Measurements from ENCODE around the gene ORAI1.
"Not testable (repeated sequence)": the region's sequence is repeated elsewhere in the genome, so short reads cannot be mapped to it uniquely, and the experiment has no call there.

The ORAI1 gene

GRCh38 chr12:121649819-121650353 is 23.6 kb downstream of the ORAI1 start:
- DNase-seq: no peak

- no peak for DNase-seq
These were observed 25.0 kb downstream of the ORAI1 start for GRCh38 chr12:121651320-121651719.

DNA sequence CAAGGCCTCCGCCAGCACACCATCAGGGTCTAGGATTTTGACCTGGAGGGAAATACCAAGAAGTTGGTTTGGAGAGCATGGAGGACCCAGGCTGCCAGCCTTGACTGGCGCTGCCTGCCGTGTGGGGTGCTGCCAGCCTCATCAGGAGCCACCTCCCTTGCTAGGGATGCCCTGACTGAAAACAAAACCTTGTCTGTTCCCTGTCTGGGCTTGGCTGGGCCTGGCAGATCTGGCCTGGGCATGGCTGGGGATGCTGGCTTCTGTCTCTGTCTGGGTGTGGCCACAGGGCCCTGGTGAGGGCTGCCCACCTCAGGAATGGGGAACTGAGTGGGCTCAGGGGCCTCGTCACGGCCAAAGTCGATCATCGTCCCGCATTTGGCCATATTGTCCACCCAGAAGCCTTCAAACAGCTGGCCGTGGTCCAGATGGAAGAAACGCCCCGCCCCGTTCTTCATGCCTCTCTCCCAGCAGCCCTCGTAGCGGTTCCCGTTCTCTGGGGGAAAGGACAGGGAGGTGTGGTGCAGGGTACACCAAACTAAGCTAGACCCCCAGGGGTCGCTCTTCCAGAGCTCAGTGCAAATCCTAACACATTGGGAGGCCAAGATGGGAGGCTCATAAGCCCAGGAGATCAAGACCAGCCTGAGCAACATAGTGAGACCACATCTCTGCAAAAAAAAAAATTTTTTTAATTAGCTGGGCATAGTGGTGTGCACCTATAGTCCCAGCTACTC is 26.6 kb downstream of the ORAI1 start:
- DNase-seq: no peak

GRCh38 chr12:121653999-121654398 is 27.7 kb downstream of the ORAI1 start:
- DNase-seq: no peak

GRCh38 chr12:121656122-121656521 is 29.8 kb downstream of the ORAI1 start:
- no peak for DNase-seq

GRCh38 chr12:121657305-121658008 is 31.1 kb downstream of the ORAI1 start:
- DNase-seq: no peak

DNA sequence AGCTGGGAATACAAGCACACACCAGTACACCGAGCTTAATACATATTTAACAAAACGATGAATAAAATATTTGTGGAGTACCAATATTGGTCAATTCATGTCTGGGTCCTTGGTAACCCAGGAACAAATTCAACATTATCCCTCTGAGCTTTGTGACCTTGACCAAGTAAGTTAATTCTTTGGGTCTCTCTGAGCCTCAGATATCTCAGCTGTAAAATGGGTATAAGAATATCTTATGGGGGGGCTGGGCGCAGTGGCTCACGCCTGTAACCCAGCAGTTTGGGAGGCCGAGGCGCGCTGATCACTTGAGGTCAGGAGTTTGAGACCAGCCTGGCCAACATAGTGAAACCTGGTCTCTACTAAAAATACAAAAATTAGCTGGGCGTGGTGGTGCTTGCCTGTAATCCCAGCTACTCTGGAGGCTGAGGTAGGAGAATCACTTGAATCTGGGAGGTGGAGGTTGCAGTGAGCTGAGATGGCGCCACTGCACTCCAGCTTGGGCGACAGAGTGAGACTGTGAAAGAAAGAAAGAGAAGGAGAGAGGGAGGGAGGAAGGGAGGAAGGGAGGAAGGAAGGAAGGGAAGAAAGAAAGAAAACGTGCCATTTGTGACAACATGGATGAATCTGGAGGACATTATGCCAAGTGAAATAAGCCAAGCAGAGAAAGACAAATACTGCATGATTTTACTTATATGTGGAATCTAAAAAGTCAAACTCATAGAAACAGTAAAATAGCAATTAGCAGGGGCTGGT is 35.2 kb downstream of the ORAI1 start:
- not testable (repeated sequence) for DNase-seq

GRCh38 chr12:121663610-121663929 is 37.2 kb downstream of the ORAI1 start:
- no peak for DNase-seq

GRCh38 chr12:121666829-121667228 is 40.5 kb downstream of the ORAI1 start:
- DNase-seq: not testable (repeated sequence)

DNA sequence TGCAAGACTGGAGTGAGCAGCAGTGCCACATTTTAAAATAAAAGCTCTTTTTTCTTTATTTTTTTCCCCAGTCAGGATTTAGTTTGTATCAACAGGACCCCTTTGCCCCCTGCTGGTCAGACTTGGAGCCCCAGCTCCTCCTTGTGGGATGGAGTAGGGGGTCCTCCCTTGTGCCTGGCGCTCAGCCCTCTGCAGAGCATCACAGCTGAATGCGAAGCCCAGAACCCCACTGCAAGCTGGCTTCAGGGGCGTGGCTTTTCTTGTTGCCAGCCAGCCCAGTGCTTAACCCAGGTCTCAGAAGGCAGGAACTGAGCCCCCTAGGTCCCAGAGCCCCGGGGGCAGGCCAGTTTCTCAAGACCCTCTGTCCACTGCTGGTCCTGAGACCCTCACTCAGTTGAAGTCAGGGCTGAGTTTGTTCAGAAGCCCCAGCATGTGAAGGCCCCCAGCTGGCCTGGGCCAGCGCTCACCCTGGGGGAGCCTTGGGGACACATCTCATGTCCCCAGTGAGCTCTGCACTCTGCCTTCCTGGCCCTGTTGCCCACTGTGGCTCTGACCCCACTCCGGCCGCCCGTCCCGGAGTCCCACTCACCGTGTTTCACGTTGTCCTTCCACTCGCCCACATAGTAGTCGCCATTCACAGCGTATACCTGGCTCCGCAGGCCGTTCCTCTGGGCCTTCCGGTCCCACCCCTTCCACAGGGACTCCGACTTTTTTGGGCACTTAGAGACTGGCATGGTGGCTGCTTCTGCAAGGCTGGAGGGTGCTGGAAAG is 42.6 kb downstream of the ORAI1 start:
- peak in 1 of 2 experiments; percentile 41 for DNase-seq

DNA sequence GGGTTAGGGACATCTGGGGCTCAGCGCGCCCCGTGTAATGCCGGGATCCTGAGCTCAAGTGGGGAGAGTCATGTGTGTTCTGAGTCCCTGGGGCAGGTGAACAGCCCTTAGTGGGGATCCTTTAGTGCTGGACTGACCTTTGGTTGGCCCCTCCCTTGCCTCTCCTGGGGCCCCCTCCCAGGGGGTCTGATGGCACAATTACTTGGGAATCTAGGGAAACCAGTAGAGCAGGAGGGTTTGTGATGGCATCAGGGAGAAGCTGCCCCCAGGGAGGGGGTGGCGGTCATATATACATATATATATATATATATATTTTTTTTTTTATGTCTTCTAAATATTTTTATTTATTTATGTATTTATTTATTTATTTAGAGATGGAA is 43.2 kb downstream of the ORAI1 start, which contains the start of gene MORN3:
Gene MORN3 (minus strand): TSS at position 134 of the 380 bp plus-strand sequence. CDS start 171 bp downstream, outside the sequence.
- no peak for DNase-seq

DNA sequence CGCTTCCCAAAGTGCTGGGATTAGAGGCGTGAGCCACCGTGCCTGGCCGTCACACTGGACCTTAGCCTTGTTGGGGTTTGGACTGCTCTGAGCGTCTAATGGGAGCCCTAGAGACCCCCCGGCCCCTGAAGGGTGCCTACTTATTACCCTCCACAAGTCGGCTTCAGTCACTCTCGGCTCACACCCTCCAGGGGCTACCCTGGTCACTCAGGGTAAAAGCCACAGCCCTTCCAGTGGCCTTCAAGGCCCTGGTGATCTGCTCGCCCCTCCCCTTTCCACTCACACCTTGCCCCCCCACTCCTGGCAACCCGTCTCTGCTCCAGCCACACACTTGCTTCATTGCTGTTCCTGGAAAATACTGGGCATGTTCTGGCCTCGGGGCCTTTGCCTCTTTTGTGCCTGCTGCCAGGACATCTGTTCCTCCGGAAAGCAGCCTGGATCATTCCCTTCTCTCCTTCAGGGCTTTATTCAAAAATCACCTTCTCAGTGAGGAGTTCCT is 46.7 kb downstream of the ORAI1 start:
- peak in 1 of 2 experiments; percentile 74 for DNase-seq

- peak in 1 of 2 experiments; percentile 66 for DNase-seq
These were observed 49.9 kb downstream of the ORAI1 start for GRCh38 chr12:121676190-121676589.

DNA sequence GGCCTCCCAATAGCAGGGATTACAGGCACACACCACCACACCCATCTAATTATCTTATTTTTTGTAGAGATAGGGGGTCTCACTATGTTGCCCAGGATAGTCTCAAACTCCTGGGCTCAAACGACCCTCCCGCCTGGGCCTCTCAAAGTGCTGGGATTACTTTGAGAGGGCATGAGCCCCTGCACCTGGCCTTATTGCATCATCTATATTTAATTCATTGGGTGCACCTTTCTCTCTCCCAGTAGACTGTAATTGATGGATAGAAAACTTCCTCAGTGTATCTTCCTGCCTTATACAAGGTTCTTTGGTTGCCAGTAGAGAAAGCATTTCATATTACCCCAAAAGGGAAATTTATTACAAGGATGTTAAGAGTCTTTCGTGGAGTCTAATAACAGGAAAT is 52.0 kb downstream of the ORAI1 start:
- DNase-seq: no peak

DNA sequence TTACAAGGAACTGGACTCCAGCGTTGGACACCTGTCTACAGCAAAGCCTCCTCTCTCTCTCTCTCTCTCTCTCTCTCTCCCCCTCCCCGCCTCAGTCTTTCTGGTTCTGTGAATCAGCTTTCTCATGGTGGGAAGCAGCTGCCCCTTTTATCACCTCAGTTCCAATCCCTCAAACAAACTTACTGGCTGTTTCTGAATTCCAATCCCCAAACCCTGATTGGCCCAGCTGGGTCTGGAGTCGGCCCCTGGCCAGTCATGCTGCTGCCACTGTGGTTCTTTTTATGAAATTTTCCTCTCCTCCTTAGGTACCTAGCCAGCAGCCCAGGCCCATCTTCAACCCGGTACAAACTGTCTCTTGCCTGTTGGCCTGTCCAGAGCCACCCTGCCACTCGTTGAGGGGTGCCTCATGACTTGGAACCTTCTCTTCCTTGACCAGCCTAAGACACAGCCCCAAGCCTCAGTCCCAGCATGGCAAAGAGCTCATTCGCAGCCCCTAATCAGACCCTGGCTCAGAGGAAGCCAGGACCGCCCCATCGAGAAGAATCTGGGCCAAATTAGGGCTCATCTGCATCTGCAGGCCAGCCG is 52.5 kb downstream of the ORAI1 start:
- no peak for DNase-seq

- not testable (repeated sequence) for DNase-seq
These were observed 53.4 kb downstream of the ORAI1 start for GRCh38 chr12:121679661-121680197.

DNA sequence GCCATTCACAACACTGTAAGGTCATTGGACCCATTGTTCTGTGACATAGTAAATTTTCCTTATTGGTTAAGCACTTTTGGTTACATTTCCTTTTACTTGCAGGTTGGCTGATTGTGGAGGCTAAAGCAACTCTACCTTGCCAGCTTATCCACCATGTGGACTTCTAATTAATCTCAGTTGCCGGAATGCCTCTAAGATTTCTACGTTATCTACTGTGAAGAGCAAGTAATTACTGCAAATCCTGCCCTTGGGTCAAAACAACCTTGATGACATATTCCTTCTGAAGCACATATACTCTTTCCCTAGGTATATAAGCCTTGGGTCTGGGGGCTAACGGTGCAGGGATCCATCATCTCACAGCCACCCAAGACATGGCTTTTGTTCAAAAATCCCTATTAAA is 62.6 kb downstream of the ORAI1 start:
- no peak for DNase-seq

- DNase-seq: no peak
These were observed 63.1 kb downstream of the ORAI1 start for GRCh38 chr12:121689430-121689829.

Measured in NCI-H446 (cell line).